HT-29 (cell line): Measurements from ENCODE around the gene XRCC6. TPM values are rescaled to one million over a fixed set of nuclear protein-coding genes. Genes with fewer than 3 reads are reported as not detected.
"Not testable (repeated sequence)": the region's sequence is repeated elsewhere in the genome, so short reads cannot be mapped to it uniquely, and the experiment has no call there.

Source experiments
- DNase-seq: peaks from one replicate; pipeline ENCODE4 v3.0.0-alpha.2; 2015; ENCODE audit warnings: low spot score
- total RNA-seq: library from RNA; depleted of rRNA; stranded (reverse); fragments of >200 nt; shearing (Covaris generic); gene quantifications from 2 replicates; pipeline ENCODE4 v1.2.3, GENCODE V29; 2014

The XRCC6 gene
- total RNA-seq, 1 experiment from 2014 or later: 212 TPM

DNA sequence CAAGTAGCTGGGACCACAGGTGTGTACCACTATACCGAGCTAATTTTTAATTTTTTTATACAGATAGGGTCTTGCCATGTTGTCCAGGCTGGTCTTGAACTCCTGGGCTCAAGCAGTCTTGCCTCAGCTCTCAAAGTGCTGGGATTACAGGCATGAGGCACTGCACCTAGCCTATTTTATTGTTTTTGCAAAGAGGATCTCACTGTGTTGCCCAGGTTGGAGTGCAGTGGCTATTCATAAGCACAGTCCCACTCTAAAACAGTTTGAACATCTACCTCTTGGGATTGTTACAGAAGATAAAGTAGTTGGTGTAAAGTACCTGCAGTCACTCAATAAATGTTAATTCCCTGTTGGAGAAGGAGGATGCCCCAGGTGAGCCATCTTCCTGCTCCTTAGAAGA is 29.1 kb downstream of the XRCC6 start:
- DNase-seq: no peak

DNA sequence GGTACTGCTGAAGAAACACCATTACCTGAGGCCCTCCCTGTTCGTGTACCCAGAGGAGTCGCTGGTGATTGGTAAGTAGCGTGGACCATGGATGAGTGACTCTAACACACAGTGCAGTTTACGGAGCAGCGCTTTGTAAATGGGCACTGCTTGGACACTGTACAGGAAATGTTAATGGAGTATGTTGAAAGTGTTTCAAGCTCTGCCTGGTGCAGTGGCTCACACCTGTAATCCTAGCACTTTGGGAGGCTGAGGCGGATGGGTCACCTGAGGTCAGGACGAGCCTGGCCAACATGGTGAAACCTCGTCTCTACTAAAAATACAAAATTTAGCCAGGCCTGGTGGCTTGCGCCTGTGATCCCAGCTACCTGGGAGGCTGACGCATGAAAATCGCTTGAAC is 29.7 kb downstream of the XRCC6 start:
- no peak for DNase-seq

DNA sequence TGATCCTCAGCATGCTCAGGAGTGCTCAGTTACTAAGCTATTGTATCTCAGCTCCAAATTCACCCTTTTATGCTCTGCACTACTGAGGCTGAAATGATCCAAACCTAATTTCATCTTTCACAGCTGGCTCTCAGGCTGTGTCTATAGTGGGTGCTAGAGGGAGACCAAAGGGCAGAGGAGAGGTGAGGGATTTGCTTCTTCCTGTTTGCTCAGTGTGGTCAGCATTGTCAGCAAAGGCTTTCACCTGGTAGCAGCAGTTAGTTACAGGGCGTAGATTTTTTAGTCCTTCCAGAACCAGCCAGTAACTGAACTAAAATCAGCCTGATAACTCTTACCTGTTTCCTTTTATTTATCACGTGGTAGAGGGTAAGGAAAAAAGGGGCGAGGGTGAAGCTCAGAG is 33.2 kb downstream of the XRCC6 start:
- no peak for DNase-seq

DNA sequence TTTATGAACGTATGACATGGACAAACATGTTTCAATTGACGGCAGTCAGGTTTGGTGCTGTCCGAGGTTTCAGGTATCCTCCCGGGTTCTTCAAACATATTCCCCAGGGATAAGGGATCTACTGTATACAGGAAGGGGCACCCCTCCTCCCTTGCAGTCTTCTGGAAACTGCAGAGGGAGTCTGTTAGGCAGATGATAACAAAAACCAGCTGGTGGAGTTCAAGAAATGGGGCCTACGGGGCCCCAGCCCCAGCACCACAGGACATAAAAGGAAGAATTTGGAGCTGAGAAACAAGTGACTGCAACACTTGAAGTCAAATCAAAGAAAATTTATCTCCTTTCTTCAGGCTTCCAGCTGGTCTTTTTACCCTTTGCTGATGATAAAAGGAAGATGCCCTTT is 35.5 kb downstream of the XRCC6 start:
- DNase-seq: no peak

DNA sequence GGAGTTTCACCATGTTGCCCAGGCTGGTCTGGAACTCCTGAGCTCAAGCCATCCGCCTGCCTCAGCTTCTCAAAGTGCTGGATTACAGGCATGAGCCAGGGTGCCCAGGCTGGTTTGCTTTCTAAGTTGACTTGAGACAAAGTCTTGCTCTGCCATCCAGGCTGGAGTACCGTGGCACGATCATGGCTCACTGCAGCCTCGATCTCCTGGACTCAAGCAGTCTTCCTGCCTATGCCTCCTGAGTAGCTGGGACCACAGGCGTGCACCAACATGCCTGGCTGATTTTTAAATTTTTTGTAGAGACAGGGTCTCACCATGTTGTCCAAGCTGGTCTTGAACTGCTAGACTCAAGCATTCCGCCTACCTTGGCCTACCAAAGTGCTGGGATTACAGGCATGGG is 36.6 kb downstream of the XRCC6 start:
- no peak for DNase-seq

DNA sequence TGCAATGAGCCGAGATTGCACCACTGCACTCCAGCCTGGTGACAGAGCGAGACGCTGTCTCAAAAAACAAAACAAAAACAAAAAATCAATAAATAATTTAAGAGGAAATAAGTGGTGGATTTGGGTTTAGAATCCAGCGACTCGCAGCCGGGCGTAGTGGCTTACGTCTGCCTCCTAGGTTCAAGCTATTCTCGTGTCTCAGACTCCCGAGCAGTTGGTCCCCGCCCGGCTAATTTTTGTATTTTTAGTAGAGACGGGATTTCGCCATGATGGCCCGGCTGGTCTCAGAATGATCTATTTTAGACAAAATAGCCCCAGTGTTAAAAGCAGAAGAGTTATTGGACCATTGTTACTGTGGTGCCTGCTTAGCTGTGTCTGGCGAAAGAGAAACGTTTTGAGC is 37.8 kb downstream of the XRCC6 start:
- DNase-seq: no peak

DNA sequence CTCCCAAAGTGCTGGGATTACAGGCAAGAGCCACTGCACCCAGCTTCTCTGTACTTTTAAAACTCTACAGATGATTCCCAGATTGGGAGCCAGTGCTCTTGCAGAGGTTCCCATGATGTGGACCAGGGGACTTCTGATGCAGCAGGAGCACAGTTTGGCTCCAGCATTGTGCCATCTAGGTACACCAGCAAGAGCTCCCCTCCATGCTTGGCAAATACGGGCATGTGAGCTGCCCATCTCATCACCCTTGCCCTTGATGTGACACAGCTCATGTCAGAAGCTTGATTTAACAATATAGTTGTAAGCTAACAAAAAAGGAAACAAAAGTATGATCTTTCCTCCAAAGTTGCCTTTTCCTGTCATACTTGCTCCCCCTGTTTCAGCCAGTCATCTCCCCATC is 38.8 kb downstream of the XRCC6 start:
- no peak for DNase-seq

DNA sequence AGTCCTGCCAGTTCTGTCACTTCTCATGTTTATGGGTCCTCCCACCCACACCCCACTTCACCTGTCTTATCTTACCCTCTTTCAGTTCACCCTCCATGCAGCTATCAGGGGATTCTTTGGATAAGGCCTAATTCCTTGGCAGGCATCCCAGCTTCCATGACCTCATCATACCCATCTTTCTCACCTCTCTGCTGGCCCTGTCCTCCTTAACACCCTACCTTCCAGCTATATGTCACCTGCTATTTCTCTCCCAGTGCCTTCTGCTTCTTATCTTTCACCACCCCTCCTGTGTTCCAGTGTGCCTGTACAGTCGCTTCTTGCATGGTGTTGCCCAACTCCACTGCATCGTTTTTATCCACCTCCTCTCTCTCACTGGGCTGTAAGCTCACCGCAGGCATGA is 39.3 kb downstream of the XRCC6 start:
- DNase-seq: no peak

DNA sequence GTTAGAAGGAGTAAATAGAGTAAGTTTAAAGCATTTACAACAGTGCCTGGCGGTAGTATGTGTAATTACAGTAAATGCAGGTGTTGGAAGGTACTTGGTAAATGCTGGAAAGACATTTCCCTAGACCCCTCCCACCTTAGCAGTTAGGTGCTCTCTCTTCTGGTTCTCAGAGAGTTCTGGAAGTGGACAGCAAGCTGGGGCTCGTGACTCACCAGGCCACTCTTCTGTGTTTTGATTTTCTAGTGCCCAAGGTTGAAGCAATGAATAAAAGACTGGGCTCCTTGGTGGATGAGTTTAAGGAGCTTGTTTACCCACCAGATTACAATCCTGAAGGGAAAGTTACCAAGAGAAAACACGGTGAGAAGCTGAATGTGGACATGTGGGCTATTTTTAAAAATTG is 40.0 kb downstream of the XRCC6 start:
- DNase-seq: no peak

DNA sequence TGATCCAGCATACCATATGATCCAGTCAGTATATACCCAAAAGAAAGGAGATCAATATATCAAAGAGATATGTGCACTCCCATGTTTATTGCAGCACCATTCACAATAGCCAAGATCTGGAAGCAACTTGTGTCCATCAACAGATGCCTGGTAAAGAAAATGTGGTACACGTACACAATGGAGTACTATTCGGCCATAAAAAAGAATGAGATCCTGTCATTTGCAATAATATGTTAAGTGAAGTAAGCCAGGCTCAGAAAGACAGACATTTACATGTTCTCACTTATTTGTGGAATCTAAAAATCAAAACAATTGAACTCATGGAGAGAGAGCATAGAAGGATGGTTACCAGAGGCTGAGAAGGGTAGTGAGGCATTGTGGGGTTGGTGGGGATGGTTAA is 40.6 kb downstream of the XRCC6 start:
- DNase-seq: no peak

DNA sequence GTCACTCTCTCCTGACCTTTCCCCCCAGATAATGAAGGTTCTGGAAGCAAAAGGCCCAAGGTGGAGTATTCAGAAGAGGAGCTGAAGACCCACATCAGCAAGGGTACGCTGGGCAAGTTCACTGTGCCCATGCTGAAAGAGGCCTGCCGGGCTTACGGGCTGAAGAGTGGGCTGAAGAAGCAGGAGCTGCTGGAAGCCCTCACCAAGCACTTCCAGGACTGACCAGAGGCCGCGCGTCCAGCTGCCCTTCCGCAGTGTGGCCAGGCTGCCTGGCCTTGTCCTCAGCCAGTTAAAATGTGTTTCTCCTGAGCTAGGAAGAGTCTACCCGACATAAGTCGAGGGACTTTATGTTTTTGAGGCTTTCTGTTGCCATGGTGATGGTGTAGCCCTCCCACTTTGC is 42.5 kb downstream of the XRCC6 start:
- not testable (repeated sequence) for DNase-seq

DNA sequence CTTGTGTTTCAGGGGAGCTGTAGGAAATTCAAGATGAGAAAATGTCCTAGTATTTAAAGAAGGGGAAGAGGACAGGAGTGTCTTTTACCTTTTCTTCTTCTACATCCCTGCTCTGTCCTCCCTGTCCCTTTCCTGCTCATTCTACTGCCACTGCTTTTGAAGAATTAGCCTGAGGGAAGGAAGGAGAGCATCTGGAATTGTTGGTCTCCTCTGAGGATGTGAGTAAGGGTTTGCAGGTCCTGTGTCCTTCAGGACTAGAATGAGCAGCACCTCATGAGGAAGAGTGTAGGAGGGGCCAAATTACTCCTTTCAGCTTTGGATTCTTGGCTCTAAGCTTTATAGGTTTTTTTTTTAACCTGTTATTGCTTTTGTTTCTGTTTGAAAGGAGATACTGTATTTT is 43.4 kb downstream of the XRCC6 start:
- no peak for DNase-seq

DNA sequence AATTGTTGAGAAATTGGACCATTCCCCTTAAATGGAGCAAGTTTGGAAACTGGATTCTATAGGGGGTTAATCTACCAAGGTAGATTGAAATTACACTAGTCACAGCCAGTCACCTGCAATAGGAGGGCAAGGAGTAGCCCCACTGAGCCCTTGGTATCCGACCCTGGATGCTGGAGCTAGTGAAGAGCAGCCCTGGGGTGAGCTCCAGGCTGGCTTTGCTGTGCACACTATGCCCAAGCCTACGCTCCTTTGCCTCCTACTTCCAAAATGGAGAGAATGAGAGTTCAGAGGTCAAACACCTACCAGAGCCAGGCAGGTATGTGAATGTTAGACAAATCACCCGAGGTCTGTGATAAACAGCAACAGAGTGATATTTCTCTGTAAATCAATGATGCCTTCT is 43.9 kb downstream of the XRCC6 start:
- no peak for DNase-seq

DNA sequence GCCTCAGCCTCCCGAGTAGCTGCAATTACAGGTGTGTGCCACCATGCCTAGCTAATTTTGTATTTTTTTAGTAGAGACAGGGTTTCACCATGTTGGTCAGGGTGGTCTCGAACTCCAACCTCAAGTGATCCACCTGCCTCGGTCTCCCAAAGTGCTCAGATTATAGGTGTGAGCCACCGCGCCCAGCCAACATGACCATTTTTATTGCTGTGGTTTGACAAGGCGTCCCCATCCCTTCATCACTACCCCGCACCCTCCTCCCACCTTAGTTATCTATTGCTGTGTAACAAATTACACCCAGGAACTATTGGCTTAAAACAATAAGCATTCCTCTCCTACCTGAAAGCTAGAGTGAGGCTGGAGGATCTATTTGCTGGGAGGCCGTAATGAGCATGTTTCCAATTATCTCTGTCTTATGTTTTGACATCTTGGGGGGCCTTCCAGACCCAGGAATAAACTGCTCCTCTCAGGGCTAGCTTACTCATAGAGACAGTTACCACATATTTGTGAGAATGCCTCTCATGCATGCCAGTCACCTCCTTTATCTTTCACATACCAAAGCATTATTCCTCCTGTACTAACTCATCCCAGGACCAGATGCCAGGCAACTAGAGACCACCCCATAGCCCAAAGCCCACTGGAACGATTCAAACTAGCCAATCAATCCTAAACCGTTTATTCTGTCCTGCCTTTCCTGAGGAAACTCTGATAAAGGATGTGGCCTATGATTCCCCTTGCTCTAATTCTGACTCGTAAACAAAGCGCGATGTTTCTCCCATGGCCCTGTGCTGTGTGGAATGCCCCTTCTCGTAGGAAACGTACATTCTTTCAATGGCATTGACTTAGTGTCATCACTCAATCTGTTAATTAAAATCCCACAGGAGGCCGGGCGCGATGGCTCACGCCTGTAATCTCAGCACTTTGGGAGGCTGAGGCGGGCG is 48.1 kb downstream of the XRCC6 start:
- no peak for DNase-seq

DNA sequence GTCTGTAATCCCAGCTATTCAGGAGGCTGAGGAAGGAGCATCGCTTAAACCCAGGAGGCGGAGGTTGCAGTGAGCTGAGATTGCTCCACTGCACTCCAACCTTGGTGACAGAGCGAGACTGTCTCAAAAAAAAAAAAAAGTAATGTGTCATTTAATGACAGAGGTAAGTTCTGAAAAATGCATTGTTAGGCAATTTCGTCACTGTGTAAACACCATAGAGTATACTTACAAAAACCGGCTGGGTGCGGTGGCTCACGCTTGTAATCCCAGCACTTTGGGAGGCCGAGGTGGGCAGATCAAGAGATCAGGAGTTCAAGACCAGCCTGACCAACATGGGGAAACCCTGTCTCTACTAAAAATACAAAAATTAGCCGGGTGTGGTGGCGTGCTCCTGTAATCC is 51.0 kb downstream of the XRCC6 start:
- not testable (repeated sequence) for DNase-seq

DNA sequence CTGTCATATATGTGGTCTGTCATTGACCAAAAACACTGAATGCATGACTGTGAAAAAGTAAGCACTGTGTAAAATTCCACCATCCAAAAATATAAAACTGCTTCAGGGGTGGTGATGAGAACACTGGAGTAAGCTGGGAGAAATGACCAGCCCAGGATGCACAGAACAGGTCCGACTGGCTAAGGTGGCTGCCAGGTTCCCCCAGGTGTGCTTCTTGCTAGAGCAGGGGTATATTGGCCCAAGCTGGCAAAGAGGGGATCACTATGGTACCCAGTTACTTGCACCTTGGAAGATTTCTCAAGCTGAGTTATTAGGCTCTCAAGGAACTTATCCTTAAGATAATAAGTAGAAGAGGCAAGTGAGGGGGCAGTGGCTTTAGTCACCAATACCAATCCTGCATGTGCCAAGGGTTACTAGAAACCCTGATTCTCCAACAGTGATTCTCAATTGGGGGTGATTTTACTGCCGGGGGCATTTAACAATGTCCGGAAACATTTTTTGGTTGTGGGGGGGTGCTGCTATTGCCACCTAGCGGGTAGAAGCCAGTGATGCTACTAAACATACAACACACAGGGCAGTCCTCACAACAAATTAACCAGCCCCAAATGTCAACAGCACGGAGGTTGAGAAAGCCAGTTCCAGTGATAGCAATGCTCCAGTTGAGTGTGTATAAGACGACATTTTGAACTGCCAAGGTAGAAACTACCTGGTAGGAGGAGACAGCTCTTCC is 51.9 kb downstream of the XRCC6 start:
- DNase-seq: peak; percentile 19

DNA sequence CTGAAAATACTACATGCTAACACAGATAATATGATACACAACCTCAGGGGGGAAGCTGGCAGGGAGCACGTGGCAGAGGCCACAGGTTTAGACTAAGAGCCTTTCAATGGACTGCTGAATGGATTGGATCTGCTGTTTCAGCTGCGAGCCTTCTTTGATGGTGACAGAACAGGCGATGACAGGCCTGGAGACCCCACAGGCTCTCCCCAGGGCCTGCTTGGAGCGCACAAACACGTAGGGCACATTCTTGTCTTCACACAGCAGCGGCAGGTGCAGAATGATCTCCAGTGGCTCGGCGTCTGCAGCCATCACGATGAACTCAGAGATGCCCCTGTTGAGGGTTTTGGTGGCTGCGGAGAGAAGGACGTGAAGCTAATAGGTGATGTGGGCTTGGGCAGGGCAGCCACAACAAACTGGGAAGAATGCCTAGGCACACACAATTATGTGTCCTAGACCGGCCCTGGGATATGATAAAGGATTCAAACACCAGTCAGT is 53.8 kb downstream of the XRCC6 start:
- DNase-seq: no peak

DNA sequence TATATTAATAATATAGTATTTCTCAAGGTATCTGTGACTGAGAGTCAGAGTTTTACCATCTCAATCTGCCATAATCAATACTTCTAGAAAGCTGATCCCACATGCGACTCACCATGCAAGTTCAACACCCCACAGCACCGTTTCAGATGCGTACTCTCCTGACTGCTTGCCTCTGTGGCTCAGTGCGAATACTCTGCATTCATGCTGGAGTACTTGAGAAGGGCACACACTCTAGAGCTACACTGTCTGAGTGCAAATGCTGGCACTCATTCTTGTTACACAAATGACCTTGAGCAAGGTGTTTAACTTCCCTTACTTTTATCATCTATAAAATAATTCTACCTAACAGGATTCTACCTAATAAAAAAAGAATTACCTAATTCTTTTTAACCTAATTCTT is 55.0 kb downstream of the XRCC6 start:
- no peak for DNase-seq

DNA sequence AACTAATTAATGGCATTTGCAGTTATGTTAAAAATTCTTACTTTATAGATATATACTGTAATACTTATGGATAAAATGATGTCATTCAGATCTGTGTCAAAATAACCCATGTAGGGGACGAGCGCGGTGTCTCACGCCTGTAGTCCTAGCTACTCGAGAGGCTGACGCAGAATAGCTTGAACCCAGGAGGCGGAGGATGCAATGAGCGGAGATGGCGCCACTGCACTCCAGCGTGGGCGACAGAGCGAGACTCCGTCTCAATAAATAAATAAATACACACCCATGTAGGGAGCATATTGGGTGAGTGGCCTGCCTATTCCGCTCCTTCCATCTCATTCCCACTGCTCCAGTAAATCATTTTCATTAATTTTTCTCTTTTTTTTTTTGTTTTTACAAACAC is 60.5 kb downstream of the XRCC6 start:
- no peak for DNase-seq

DNA sequence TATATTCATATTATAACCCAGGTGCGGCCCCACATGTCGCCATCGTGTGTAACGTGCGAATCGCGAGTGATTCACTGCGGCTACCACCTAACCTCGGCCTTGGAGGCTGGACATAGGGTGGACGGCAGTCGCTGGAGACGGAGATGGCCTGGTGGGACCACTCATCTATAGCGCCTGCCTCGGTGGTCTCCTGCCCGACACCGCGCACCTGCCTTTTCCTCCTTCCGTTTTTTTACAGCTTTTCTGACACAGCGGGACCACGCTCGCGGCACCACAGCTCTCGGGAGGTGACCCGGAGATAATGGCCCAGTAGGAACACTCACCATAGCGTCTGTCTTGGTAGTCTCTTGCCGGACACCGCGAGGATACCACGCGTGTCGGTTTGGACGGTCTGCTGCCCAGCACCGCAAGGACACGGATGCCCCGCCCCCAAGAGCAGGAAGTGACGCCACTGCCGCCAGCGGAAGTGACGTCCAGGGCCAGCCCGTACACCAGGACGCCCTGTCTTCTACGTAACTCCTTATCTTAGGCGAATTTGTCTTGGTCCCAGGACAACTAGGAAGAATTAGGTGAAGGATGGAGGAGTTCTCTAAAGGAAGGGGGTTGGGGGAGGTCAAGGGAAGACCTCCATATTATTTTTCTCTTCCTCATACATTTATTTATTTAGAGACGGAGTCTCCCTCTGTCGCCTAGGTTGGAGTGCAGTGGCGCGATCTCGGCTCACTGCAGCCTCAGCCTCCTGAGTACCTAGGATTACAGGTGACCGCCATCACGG is 61.1 kb downstream of the XRCC6 start:
- DNase-seq: peak; percentile 67

DNA sequence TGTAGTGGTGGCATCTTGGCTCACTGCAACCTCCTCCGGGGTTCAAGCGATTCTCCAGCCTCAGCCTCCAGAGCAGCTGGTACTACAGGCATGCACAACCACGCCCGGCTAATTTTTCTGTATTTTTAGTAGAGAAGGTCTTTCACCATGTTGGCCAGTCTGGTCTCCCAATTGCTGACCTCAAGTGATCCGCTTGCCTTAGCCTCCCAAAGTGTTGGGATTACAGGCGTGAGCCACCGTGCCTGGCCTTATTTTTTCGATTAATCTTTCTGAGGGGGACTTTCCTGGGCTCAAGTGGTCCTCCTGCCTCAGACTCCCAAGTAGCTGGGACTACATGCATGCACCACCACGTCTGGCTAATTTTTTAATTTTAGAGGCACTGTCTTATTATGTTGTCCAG is 62.0 kb downstream of the XRCC6 start:
- no peak for DNase-seq

DNA sequence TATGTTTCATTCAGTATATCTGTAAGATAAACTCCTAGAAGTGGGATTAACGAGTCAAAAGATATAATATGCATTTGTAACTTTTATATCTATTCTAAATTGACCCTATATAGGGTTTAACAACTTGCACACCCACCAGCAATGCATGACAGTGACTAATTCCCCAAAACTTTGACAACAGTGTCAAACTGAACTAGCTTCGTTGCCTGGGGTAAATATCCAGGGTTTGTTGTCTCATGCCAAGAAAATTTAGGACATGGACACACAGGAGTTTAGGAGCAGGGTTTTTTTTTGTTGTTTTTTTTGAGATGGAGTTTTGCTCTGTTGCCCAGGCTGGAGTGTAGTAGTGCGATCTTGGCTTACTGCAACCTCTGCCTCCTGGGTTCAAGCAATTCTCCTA is 62.5 kb downstream of the XRCC6 start:
- DNase-seq: no peak
